Kidney epithelial cell (primary cell): ENCODE results near the gene PODNL1. TPM values are rescaled to one million over a fixed set of nuclear protein-coding genes. Genes with fewer than 3 reads are reported as not detected.

Source experiments
- DNase-seq: peaks from one replicate; pipeline ENCODE4 v3.0.0-alpha.2; 2010; ENCODE audit warnings: low read depth
- H3K27me3 ChIP-seq: 2 replicates; pipeline ENCODE4 v1.6.0; 2011; ENCODE audit warnings: low read length; ENCODE audit not compliant: control insufficient read depth, insufficient read depth
- H3K36me3 ChIP-seq: 2 replicates; pipeline ENCODE4 v1.5.1; 2011; ENCODE audit warnings: low read length; ENCODE audit not compliant: control insufficient read depth, insufficient read depth
- H3K4me3 ChIP-seq: 2 replicates; pipeline ENCODE4 v1.5.1; 2011; ENCODE audit warnings: low read depth, mild to moderate bottlenecking, control low read depth, low read length
- total RNA-seq: library from RNA; depleted of rRNA; stranded (reverse); fragments of >200 nt; gene quantifications from 2 replicates; pipeline ENCODE4 v1.2.3, GENCODE V29; 2015
- TF ChIP-seq, protein P1 (sequence below): IDR thresholded peaks from 2 replicates; pipeline ENCODE4 v1.5.1; 2011; ENCODE audit warnings: mild to moderate bottlenecking, moderate library complexity, low read length, control low read depth, inconsistent platforms; ENCODE audit not compliant: insufficient read depth, poor library complexity, severe bottlenecking

Gene PODNL1
- total RNA-seq, 1 donor from 2014 or later: not detected

DNA sequence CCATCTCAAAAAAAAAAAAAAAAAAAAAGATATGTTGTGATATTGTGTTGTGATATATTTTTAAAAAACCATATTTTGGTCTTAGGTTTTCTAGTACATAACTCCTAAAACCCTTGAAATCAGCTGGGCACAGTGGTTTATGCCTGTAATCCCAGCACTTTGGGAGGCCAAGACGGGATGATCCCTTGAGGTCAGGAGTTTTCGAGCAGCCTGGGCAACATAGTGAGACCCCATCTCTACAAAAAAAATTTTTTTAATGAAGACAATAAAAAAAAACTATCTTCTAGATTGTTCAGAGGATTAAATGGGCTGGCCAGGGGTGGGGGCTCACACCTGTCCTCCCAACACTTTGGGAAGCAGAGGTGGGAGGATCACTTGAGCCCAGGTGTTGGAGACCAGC lies 12.8 kb upstream of the PODNL1 start:
- H3K27me3 ChIP-seq: no peaks in the 10 kb centered on the region
- TF ChIP-seq, protein P1, sequence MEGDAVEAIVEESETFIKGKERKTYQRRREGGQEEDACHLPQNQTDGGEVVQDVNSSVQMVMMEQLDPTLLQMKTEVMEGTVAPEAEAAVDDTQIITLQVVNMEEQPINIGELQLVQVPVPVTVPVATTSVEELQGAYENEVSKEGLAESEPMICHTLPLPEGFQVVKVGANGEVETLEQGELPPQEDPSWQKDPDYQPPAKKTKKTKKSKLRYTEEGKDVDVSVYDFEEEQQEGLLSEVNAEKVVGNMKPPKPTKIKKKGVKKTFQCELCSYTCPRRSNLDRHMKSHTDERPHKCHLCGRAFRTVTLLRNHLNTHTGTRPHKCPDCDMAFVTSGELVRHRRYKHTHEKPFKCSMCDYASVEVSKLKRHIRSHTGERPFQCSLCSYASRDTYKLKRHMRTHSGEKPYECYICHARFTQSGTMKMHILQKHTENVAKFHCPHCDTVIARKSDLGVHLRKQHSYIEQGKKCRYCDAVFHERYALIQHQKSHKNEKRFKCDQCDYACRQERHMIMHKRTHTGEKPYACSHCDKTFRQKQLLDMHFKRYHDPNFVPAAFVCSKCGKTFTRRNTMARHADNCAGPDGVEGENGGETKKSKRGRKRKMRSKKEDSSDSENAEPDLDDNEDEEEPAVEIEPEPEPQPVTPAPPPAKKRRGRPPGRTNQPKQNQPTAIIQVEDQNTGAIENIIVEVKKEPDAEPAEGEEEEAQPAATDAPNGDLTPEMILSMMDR: no peak
- DNase-seq: no peak
- peaks cover 1% of the 10 kb centered on the region for H3K36me3 ChIP-seq
- no peak overlapping the region for H3K4me3 ChIP-seq

DNA sequence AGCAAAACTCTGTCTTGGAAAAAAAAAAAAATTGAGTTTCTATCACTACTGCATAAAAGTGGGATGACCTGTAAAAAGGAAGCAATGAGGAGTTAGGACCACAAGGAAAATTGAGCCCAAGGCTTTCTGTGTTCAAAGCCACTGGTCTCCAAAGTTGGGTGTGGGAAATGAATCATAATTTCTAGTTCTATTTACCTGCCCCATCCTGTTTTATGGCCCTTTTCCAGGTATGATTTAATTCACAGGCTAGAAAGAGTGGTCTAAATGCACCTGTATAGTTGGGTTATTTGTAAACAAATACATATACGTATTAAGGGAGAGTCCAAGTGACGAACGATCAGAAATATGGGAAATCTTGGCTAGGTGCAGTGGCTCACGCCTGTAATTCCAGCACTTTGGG lies 8.2 kb upstream of the PODNL1 start:
- H3K27me3 ChIP-seq: no peaks in the 10 kb centered on the region
- H3K36me3 ChIP-seq: no peaks in the 10 kb centered on the region
- TF ChIP-seq, protein P1: no peak
- H3K4me3 ChIP-seq: no peak overlapping the region
- no peak for DNase-seq

DNA sequence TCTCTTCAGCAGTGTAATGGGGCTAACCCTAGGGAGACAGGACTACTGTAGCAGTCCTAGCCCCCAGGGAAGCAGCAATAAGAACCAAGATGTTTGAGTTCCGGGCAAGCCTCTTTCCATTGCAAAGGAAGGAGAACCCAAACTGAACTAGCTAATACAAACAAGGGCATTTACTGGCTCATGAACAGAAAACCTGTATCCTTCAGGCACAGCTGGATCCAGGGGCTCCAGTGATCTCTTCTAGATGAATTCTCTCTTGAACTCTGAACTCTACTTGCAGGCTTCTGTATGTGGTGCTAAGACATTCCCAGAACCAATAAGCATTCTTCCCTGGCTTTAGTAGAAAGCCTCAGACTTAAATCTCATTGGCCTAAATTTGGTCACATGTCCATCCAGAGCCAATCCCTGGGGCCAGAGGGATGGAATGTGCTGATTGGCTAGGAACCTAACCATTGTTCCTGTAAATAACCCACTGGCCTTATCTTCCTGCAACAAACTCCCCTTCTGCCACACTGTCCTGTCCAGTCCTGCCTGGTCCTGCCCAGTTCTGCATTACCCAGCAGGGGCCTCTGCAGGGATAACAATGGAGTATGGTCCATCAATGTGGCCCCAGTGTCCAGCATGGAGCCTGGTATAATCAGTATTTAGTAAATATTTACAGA lies 3.9 kb upstream of the PODNL1 start:
- DNase-seq: no peak
- no peaks in the 10 kb centered on the region for H3K36me3 ChIP-seq
- H3K27me3 ChIP-seq: peaks cover 8% of the 10 kb centered on the region
- H3K4me3 ChIP-seq: no peak overlapping the region
- TF ChIP-seq, protein P1: no peak

DNA sequence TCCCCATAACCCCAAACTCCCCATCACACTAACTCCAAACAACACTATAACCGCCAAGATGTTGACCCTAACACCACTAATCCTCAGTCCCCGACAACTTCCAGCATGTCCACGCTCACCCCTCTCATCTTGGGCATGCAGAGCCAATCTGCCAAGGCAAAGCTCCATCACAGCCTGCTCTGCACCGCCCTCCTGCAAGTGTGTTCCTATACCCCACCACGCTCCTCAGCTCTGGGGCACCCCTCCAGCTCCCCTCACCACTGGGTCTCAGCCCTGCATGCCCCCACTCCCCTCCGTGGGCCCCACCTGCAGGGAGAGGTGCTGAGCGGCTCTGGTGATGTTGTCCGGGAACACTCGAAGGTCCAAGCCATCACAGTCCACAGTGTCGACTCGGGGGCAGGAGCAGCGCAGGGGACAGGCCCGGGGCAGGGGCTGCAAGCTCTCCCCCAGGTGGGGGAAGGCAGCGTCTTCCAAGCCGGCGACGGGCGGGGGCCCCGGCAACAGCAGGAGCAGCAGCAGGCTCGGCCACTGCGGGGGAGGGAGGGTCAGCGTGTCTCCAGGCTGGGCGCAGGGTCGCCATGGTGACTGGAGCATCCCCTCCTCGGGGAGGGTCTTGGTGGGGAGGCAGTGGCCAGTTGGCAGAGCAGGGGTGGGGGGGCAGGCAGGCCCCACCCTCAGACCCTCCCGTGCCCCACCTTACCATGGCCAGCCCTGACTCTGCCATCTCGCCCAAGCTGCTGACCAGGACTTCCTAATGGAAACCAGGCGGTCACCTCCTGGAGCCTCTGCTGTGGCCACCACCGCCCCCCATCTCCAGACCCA lies 527 bp downstream of the PODNL1 start:
- TF ChIP-seq, protein P1: no peak

DNA sequence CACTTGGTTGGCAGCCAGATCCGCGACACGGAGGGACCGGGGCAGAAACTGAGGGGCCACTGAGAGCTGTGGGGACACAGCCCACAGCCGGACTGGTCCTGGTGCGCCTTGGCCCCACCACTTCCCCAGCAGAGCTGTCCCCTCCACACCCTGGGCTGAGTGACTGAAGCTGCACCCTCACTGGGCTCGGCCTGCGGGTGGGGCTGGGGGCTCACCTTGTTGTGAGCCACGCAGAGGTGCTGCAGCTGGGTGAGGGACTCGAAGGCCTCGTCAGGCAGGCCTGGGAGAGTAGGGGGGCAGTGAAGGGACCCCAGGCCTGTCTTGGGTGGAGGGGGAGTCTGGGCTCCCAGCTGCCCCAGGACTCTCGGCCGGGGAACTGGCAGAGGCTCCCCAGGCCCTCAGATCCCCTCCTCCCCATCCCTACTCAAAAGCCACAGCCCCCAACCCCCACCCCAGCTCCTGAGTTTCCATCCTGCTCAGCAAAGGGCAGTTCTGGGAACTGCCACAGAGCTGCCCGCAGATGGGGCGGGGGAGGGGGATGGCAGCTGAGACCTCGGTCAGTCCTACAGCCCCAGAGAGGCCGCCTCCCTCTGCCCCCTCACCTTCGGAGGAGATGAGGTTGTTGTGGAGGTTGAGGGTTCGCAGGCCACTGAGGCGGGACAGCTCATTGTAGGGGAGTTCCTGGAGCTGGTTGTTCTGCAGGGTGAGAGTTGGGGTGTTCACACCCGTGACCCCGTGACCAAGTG lies 2.3 kb downstream of the PODNL1 start:
- Histone ChIP-seq H3K4me3 (no peak overlapping the region), H3K36me3 (no peaks in the 10 kb centered on the region), H3K27me3 (peaks cover 22% of the 10 kb centered on the region)
- DNase-seq: no peak
- TF ChIP-seq, protein P1: no peak

More for the DNA sequence above, 527 bp downstream of the PODNL1 start:
- no peak for DNase-seq
- Histone ChIP-seq H3K27me3 (peaks cover 22% of the 10 kb centered on the region), H3K36me3 (no peaks in the 10 kb centered on the region), H3K4me3 (peak overlapping the region; percentile 19)
